Panc1 (cell line): ENCODE measurements around the gene NR0B1. TPM values are rescaled to one million over a fixed set of nuclear protein-coding genes. Genes with fewer than 3 reads are reported as not detected.

Source experiments
- ATAC-seq: fragments of 200-7000 bp; cut with Tn5 transposase; 2 replicates; pipeline ENCODE4 v1.9.1; 2020; ENCODE audit warnings: mild to moderate bottlenecking, moderate library complexity
- BruUV-seq: library from RNA; stranded (reverse); fragments of 400-500 nt; replicated peaks from 2 replicates; lab custom pipeline; 2021; lab: Mats Ljungman, UMichigan
- CTCF ChIA-PET: fragments of 300-600 bp; sonication (Branson Sonifier 250); formaldehyde crosslinking; loops from one replicate; lab custom pipeline; 2022; ENCODE audit warnings: antibody characterized with exemption; lab: Charles Lee
- POLR2A ChIA-PET: fragments of 300-600 bp; sonication (Branson Sonifier 250); formaldehyde crosslinking; loops from one replicate; lab custom pipeline; 2022; ENCODE audit warnings: antibody characterized with exemption; lab: Charles Lee
- DNase-seq: peaks from one replicate; pipeline ENCODE4 v3.0.0-alpha.2; 2010; ENCODE audit warnings: low read depth, low spot score
- H3K27ac ChIP-seq: 2 replicates; pipeline ENCODE4 v1.5.1; 2011; ENCODE audit warnings: mild to moderate bottlenecking, low read length, inconsistent platforms
- H3K27me3 ChIP-seq: fragments of 200-500 bp; sonication (Bioruptor generic); 2 replicates; pipeline ENCODE4 v1.6.0; 2014; ENCODE audit warnings: low read length, inconsistent platforms; ENCODE audit not compliant: control insufficient read depth, insufficient read depth
- H3K36me3 ChIP-seq: fragments of 200-500 bp; sonication (Bioruptor generic); 2 replicates; pipeline ENCODE4 v1.5.1; 2014; ENCODE audit warnings: inconsistent platforms, mild to moderate bottlenecking, low read length, moderate library complexity; ENCODE audit not compliant: control insufficient read depth, insufficient read depth
- H3K4me1 ChIP-seq: 2 replicates; pipeline ENCODE4 v1.5.1; 2011; ENCODE audit warnings: inconsistent platforms, mild to moderate bottlenecking, low read length, moderate library complexity; ENCODE audit not compliant: control insufficient read depth, insufficient read depth
- H3K4me3 ChIP-seq, 2 experiments: 2 replicates each; pipeline ENCODE4 v1.5.1; 2011 to 2012; ENCODE audit warnings: low read depth in 2 of 2, low read length in 2 of 2, mild to moderate bottlenecking in 2 of 2, inconsistent platforms in 1 of 2, moderate library complexity in 1 of 2
- H3K9me3 ChIP-seq: fragments of 200-500 bp; sonication (Bioruptor generic); 2 replicates; pipeline ENCODE4 v1.5.1; 2014; ENCODE audit warnings: low read depth, mild to moderate bottlenecking, inconsistent platforms, low read length, moderate library complexity; ENCODE audit not compliant: control insufficient read depth, insufficient read depth
- CTCF ChIP-seq: fragments of 450-650 bp; IDR thresholded peaks from 2 replicates; pipeline ENCODE4 v1.5.1; 2017; ENCODE audit warnings: mild to moderate bottlenecking
- POLR2AphosphoS5 ChIP-seq: IDR thresholded peaks from 2 replicates; pipeline ENCODE4 v1.6.1; 2012; ENCODE audit warnings: mild to moderate bottlenecking, low read depth, low read length, moderate library complexity
- SIN3A ChIP-seq: IDR thresholded peaks from 2 replicates; pipeline ENCODE4 v1.6.1; 2012; ENCODE audit warnings: low read depth, mild to moderate bottlenecking, low read length, moderate library complexity, borderline replicate concordance; ENCODE audit not compliant: insufficient read depth
- TCF7L2 ChIP-seq: IDR thresholded peaks from 2 replicates; pipeline ENCODE4 v1.6.1; 2011; ENCODE audit warnings: mild to moderate bottlenecking, low read depth, low read length, inconsistent platforms
- in situ Hi-C: cut with HindIII; loops from 2 replicates; pipeline ENCODE4 v1.10.0; 2016; ENCODE audit warnings: low sequenced_read_pairs, low pct_unique_long_range_greater_than_20kb
- intact Hi-C: fragments of 100-400 bp; cut with micrococcal nuclease; formaldehyde crosslinking; loops from one replicate; pipeline ENCODE4 v1.10.0; 2022; ENCODE audit not compliant: unreplicated experiment
- total RNA-seq: library from RNA; stranded (reverse); gene quantifications from one replicate; pipeline ENCODE4 v1.2.1, GENCODE V29; 2021; ENCODE audit not compliant: unreplicated experiment
- TF ChIP-seq, protein P1 (sequence below), 2 experiments: IDR thresholded peaks; 2 replicates each; pipeline ENCODE4 v1.6.1; 2011 to 2012; ENCODE audit warnings: low read depth in 2 of 2, control low read depth in 1 of 2, low read length in 1 of 2, mild to moderate bottlenecking in 1 of 2, moderate library complexity in 1 of 2; ENCODE audit not compliant: insufficient read depth in 1 of 2

NR0B1 gene
- total RNA-seq, 1 experiment from 2014 or later = not detected

DNA sequence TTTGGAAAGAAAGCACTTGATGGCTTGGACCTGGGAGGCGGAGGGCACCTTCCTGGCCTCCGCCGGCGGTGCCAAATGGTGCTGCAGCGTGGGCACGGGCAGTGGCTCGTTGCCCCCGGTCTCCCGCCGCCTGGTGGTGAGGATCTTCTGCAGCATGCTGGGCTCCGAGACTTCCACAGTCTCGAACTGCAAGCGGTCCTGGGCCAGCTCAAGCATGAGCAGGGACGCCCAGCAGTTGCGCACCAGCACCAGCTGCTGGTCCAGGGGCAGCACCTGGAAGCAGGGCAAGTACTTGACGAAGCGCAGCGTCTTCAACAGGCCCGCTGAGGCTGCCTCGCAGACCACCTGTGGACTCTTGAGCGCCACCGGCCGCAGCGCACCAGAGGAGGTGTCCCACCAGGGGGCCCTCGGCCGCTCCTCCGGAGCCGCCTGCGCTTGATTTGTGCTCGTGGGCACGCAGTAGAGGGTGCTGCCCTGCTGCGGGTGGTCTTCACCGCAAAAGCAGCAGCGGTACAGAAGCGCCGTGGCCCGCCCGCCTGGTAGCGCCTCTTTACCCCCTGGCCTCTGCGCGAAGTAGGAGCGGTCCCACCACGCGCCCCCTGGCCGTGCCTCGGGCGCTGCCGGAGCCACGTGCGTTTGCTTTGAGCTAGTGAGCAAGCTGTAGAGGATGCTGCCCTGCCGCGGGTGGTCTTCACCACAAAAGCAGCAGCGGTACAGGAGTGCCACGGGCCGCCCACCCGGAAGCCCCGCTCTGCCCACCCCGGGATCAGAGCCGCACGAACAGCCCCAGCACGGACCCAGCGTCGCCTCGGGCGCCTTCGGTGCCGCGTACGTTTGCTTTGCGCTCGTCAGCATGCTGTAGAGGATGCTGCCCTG, 689 bp downstream of the NR0B1 start:
- ChIA-PET CTCF (no interaction called here), POLR2A (no interaction called here)
- intact Hi-C loops (no loop called here), in situ Hi-C loops (no loop called here)
- Histone ChIP-seq H3K4me3 (peak overlapping the region in 1 of 2 experiments; percentile 13; a peak in 1 of 4 replicates), H3K4me1 (no peaks in the 10 kb centered on the region), H3K27me3 (no peaks in the 10 kb centered on the region), H3K36me3 (no peaks in the 10 kb centered on the region), H3K9me3 (no peaks in the 10 kb centered on the region), H3K27ac (no peak overlapping the region)
- DNase-seq = no peak
- no peak for ATAC-seq
- TF ChIP-seq TCF7L2 (no peak), SIN3A (no peak), CTCF (no peak), POLR2AphosphoS5 (no peak)
- TF ChIP-seq, protein P1, sequence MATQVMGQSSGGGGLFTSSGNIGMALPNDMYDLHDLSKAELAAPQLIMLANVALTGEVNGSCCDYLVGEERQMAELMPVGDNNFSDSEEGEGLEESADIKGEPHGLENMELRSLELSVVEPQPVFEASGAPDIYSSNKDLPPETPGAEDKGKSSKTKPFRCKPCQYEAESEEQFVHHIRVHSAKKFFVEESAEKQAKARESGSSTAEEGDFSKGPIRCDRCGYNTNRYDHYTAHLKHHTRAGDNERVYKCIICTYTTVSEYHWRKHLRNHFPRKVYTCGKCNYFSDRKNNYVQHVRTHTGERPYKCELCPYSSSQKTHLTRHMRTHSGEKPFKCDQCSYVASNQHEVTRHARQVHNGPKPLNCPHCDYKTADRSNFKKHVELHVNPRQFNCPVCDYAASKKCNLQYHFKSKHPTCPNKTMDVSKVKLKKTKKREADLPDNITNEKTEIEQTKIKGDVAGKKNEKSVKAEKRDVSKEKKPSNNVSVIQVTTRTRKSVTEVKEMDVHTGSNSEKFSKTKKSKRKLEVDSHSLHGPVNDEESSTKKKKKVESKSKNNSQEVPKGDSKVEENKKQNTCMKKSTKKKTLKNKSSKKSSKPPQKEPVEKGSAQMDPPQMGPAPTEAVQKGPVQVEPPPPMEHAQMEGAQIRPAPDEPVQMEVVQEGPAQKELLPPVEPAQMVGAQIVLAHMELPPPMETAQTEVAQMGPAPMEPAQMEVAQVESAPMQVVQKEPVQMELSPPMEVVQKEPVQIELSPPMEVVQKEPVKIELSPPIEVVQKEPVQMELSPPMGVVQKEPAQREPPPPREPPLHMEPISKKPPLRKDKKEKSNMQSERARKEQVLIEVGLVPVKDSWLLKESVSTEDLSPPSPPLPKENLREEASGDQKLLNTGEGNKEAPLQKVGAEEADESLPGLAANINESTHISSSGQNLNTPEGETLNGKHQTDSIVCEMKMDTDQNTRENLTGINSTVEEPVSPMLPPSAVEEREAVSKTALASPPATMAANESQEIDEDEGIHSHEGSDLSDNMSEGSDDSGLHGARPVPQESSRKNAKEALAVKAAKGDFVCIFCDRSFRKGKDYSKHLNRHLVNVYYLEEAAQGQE (IDR thresholded peaks at IDR 0.05; ENCODE audit: insufficient read depth in 1 of 2, low read depth in 2 of 2, low read length in 1 of 2) = no peak
- BruUV-seq = no TSS peak

GRCh38 chrX:30307466-30307865, 1.7 kb downstream of the NR0B1 start:
- DNase-seq (no peak), ATAC-seq (no peak)
- in situ Hi-C loops (no loop called here), intact Hi-C loops (no loop called here)
- no peak overlapping the region for H3K4me3 ChIP-seq
- ChIA-PET POLR2A (no interaction called here), CTCF (no interaction called here)
- no peak overlapping the region for H3K27ac ChIP-seq
- BruUV-seq = no TSS peak
- H3K27me3 ChIP-seq = no peaks in the 10 kb centered on the region
- TF ChIP-seq, protein P1 (IDR thresholded peaks at IDR 0.05; ENCODE audit: insufficient read depth in 1 of 2, low read depth in 2 of 2, low read length in 1 of 2) = no peak
- TF ChIP-seq TCF7L2 (no peak), SIN3A (no peak), POLR2AphosphoS5 (no peak), CTCF (no peak)
- no peaks in the 10 kb centered on the region for H3K36me3 ChIP-seq
- H3K4me1 ChIP-seq = no peaks in the 10 kb centered on the region
- H3K9me3 ChIP-seq = no peaks in the 10 kb centered on the region
